Spleen (tissue), 11 donors: ENCODE measurements around the gene LCE1D. TPM values are rescaled to one million over a fixed set of nuclear protein-coding genes. Genes with fewer than 3 reads are reported as not detected.

Source experiments
- DNase-seq: peaks from one replicate; pipeline ENCODE4 v3.0.0-alpha.2; 2020
- H3K27ac ChIP-seq, 8 donors: fragments of 200-600 bp; sonication (generic) in 7 of 8; 1 replicate in 4 of 8; 2 replicates in 4 of 8; pipeline versions ENCODE4 v1.5.0 to v1.8.0; 2016 to 2021; ENCODE audit warnings: inconsistent platforms in 4 of 8, mild to moderate bottlenecking in 4 of 8, moderate library complexity in 1 of 8
- H3K27me3 ChIP-seq, 7 donors: fragments of 200-600 bp; sonication (generic) in 6 of 7; replicated peaks in 1 of 7; 1 replicate in 4 of 7; 2 replicates in 3 of 7; pipeline versions ENCODE4 v1.5.0 to v1.8.0; 2016 to 2021; ENCODE audit warnings: inconsistent platforms in 3 of 7, mild to moderate bottlenecking in 1 of 7
- H3K36me3 ChIP-seq, 6 donors: fragments of 200-600 bp; sonication (generic) in 5 of 6; 1 replicate in 4 of 6; 2 replicates in 2 of 6; pipeline versions ENCODE4 v1.5.0 to v1.8.0; 2016 to 2021; ENCODE audit warnings: inconsistent platforms in 2 of 6
- H3K4me1 ChIP-seq, 6 donors: fragments of 200-600 bp; sonication (generic) in 5 of 6; 1 replicate in 3 of 6; 2 replicates in 3 of 6; pipeline versions ENCODE4 v1.5.0 to v1.8.0; 2016 to 2021; ENCODE audit warnings: inconsistent platforms in 3 of 6
- H3K4me3 ChIP-seq, 8 donors: fragments of 200-600 bp; sonication (generic) in 7 of 8; 1 replicate in 4 of 8; 2 replicates in 4 of 8; pipeline versions ENCODE4 v1.5.0 to v1.8.0; 2016 to 2021; ENCODE audit warnings: inconsistent platforms in 4 of 8, mild to moderate bottlenecking in 4 of 8, moderate library complexity in 2 of 8
- H3K9me3 ChIP-seq, 8 donors: fragments of 200-600 bp; sonication (generic) in 7 of 8; 1 replicate in 4 of 8; 2 replicates in 4 of 8; pipeline versions ENCODE4 v1.5.0 to v1.8.0; 2016 to 2021; ENCODE audit warnings: inconsistent platforms in 4 of 8
- POLR2A ChIP-seq, 3 donors: fragments of 450-650 bp; IDR thresholded peaks; one replicate each; pipeline ENCODE4 v1.5.1; 2017; ENCODE audit warnings: antibody characterized with exemption in 3 of 3, mild to moderate bottlenecking in 1 of 3
- POLR2AphosphoS5 ChIP-seq, 3 donors: sonication (generic); formaldehyde crosslinking; IDR thresholded peaks; one replicate each; pipeline ENCODE4 v1.5.1; 2017; ENCODE audit warnings: antibody characterized with exemption in 3 of 3
- WGBS, 5 donors: extraction: QIAGEN DNeasy Blood & Tissue Kit in 3 of 5; methylation state at CpG; one replicate each; pipeline versions ENCODE4 v1.1.5 to v1.1.7; 2013 to 2018; 5-methylcytosine and 5-hydroxymethylcytosine counted together
- intact Hi-C: fragments of 100-400 bp; cut with DNase I; formaldehyde crosslinking; loops from one replicate; pipeline ENCODE4 v1.15.0; 2023; ENCODE audit warnings: low total_unique reads
- polyA plus RNA-seq, 3 donors: library from polyadenylated mRNA; stranded (reverse); fragments of 200-250 nt; gene quantifications; one replicate each; pipeline ENCODE4 v1.2.1, GENCODE V29; 2013
- total RNA-seq, 7 donors: library from RNA; depleted of rRNA in 3 of 7; stranded (reverse); fragments of >200 nt in 3 of 7; fragmentation: NEBNext Ultra II Directional in 4 of 7; extraction: Animal tissue kit (Norgen Biotek cat#: 25700) in 4 of 7; gene quantifications; one replicate each; pipeline versions ENCODE4 v1.1.0 to v1.2.1, GENCODE V29; 2016 to 2021
- TF ChIP-seq, protein P1 (sequence below), 11 experiments: fragments of 200-600 bp in 7 of 11; fragments of 450-650 bp in 4 of 11; sonication (generic) in 4 of 11; IDR thresholded peaks in 8 of 11; conservative IDR thresholded peaks in 3 of 11; 1 replicate in 7 of 11; 2 replicates in 4 of 11; pipeline versions ENCODE4 v1.4.0 to v1.8.0; 2016 to 2021; ENCODE audit warnings: antibody characterized with exemption in 11 of 11, inconsistent platforms in 4 of 11, mild to moderate bottlenecking in 1 of 11
- donor health status: healthy with polysubstance abuse.
- donor health status: DM: no; HTN: no; CAD: no; lungs with moderate emphysema.
- donor health status: DM: no; HTN: no; CAD: no.
- donor health status: Bipolar disorder and iron deficiency.
- donor health status: healthy.
- donor health status: DM: no; HTN: no; CAD: no.
- donor health status: DM: yes; HTN: yes; CAD: no.

Gene LCE1D
- total and polyA plus RNA-seq, 10 donors, result not detected

DNA sequence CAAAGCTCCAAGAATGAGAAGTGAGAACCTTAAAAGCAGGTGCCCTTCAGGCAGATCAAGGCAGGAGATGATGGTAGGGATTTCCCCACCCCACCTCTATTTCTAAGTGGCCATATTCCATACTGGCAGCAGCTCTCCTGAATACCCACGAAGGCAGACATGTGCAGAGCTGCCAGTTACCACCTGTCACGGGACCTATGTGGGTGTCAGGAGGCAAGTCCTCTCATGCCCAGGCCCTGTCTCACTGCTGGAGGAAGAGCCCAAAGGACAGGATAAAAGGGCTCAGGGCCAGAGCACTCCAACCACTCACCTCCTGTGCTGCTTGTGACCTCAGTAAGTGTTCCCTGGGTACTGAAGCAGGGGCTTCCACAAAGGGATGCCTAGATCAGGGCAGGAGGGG is 14.5 kb downstream of the LCE1D start:
- H3K27me3 ChIP-seq, result peaks cover 0 to 24% (median 0%) of the 10 kb centered on the region in 7 donors
- H3K27ac ChIP-seq, result no peak overlapping the region
- H3K36me3 ChIP-seq, result no peaks in the 10 kb centered on the region
- H3K4me1 ChIP-seq, result no peaks in the 10 kb centered on the region
- DNase-seq, result no peak
- intact Hi-C loops, result no loop called here
- no peak overlapping the region for H3K4me3 ChIP-seq
- 63 to 81% (median 75%) methylated on average over 2 of the region's 2 CpGs for WGBS, 5 donors
- TF ChIP-seq, protein P1, sequence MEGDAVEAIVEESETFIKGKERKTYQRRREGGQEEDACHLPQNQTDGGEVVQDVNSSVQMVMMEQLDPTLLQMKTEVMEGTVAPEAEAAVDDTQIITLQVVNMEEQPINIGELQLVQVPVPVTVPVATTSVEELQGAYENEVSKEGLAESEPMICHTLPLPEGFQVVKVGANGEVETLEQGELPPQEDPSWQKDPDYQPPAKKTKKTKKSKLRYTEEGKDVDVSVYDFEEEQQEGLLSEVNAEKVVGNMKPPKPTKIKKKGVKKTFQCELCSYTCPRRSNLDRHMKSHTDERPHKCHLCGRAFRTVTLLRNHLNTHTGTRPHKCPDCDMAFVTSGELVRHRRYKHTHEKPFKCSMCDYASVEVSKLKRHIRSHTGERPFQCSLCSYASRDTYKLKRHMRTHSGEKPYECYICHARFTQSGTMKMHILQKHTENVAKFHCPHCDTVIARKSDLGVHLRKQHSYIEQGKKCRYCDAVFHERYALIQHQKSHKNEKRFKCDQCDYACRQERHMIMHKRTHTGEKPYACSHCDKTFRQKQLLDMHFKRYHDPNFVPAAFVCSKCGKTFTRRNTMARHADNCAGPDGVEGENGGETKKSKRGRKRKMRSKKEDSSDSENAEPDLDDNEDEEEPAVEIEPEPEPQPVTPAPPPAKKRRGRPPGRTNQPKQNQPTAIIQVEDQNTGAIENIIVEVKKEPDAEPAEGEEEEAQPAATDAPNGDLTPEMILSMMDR (IDR thresholded peaks at IDR 0.05 in 8 of 11, conservative IDR thresholded peaks at IDR 0.05 in 3 of 11), result no peak
- TF ChIP-seq POLR2A (IDR thresholded peaks at IDR 0.05) (no peak), POLR2AphosphoS5 (IDR thresholded peaks at IDR 0.05) (no peak)
- H3K9me3 ChIP-seq, result peaks cover 0 to 7% (median 0%) of the 10 kb centered on the region in 8 donors

DNA sequence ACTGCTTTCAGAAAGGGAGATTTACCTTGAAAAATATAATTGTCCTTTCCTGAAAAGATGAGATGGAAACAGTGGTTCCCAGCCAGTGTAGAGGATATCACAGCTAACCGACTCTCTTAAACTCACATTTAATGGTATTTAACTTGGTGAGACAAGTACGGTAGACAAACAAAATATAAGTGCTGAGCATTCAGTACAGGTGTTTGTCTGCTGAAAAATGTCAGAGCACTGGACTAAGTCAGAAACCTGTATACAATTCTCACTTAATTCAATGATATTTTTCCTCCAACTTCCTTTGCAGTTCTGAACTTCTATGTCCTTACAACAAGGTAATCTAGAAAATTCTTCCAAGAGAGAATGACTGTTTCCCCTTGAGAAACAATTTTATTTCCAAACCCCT is 15.2 kb downstream of the LCE1D start, which contains the start of gene LCE1B:
LCE1B (plus strand) TSS at position 301 of the 400 bp plus-strand sequence. CDS start 476 bp downstream, outside the sequence.
- TF ChIP-seq POLR2A (IDR thresholded peaks at IDR 0.05), result no peak
- no peak for TF ChIP-seq POLR2AphosphoS5 (IDR thresholded peaks at IDR 0.05)
- WGBS, 5 donors, result 67 to 93% (median 88%) methylated on average over 2 of the region's 2 CpGs
- intact Hi-C loops, result no loop called here

DNA sequence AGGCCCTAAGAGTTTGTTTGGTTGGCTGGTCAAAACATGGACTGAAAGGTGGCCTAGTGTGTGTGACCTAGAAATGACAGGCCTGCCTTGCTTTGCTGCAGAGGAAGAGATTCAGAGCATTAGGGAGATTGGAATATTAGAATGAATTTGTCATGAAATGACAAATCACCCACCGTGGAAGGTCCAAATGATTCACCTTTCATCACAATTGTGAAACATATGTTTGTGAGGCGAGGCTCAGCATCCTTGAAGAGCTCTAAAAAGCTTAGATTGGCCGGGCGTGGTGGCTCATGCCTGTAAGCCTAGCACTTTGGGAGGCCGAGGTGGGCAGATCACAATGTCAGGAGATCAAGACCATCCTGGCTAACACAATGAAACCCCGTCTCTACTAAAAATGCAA is 20.8 kb downstream of the LCE1D start:
- TF ChIP-seq POLR2A (IDR thresholded peaks at IDR 0.05), result no peak
- no peak for TF ChIP-seq POLR2AphosphoS5 (IDR thresholded peaks at IDR 0.05)
- TF ChIP-seq, protein P1 (IDR thresholded peaks at IDR 0.05 in 8 of 11, conservative IDR thresholded peaks at IDR 0.05 in 3 of 11), result no peak
- Histone ChIP-seq H3K36me3 (no peaks in the 10 kb centered on the region), H3K27me3 (peaks cover 0 to 5% (median 0%) of the 10 kb centered on the region in 7 donors), H3K27ac (no peak overlapping the region), H3K4me1 (no peaks in the 10 kb centered on the region), H3K4me3 (no peak overlapping the region), H3K9me3 (peaks cover 0 to 3% (median 0%) of the 10 kb centered on the region in 8 donors)
- intact Hi-C loops, result no loop called here
- 82 to 89% (median 84%) methylated on average over 6 of the region's 6 CpGs for WGBS, 5 donors
- DNase-seq, result no peak

More for the DNA sequence above, 15.2 kb downstream of the LCE1D start, which contains the start of gene LCE1B:
- no peak for DNase-seq
- Histone ChIP-seq H3K27ac (no peak within 1 kb of the TSS), H3K4me1 (no peaks in the 10 kb centered on the region), H3K36me3 (no peaks in the 10 kb centered on the region), H3K27me3 (peaks cover 0 to 19% (median 0%) of the 10 kb centered on the region in 7 donors), H3K4me3 (no peak within 1 kb of the TSS), H3K9me3 (peaks cover 0 to 7% (median 0%) of the 10 kb centered on the region in 8 donors)

DNA sequence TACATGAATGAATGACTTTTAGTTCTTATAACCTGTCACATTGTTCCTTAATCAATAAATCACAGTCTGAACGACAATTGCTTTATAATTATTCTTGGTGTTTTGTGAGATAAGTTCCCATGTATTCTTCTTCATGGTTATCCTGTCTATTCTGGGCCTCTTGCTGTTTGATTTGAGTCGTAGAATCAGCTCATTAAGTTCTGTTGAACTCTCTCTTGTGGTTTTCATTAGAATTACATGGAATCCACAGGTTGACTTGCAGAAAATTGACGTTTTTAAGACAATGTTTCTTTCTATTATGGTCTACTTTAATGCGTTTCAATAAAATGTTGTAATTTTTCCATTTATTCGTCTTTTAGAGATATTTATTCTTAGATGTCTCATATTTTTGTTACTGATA is 26.8 kb downstream of the LCE1D start:
- no peak overlapping the region for H3K27ac ChIP-seq
- no peaks in the 10 kb centered on the region for H3K9me3 ChIP-seq
- TF ChIP-seq, protein P1 (IDR thresholded peaks at IDR 0.05 in 8 of 11, conservative IDR thresholded peaks at IDR 0.05 in 3 of 11), result no peak
- TF ChIP-seq POLR2A (IDR thresholded peaks at IDR 0.05) (no peak), POLR2AphosphoS5 (IDR thresholded peaks at IDR 0.05) (no peak)
- WGBS, 5 donors, result 37 to 49% (median 40%) methylated on average over 5 of the region's 5 CpGs
- no peak overlapping the region for H3K4me3 ChIP-seq
- H3K4me1 ChIP-seq, result no peaks in the 10 kb centered on the region
- peaks cover 0 to 41% (median 0%) of the 10 kb centered on the region in 7 donors for H3K27me3 ChIP-seq
- H3K36me3 ChIP-seq, result no peaks in the 10 kb centered on the region
- intact Hi-C loops, result no loop called here
- no peak for DNase-seq
